Activated naive CD8-positive, alpha-beta T cell treated with anti-CD3 and anti-CD28 coated beads, Interleukin-2, amount 50 U/mL, for 24 hours (primary cell): Measurements from ENCODE around the gene MTHFD1L.
"Not testable (repeated sequence)": the region's sequence is repeated elsewhere in the genome, so short reads cannot be mapped to it uniquely, and the experiment has no call there.

Source experiments
- ATAC-seq: fragments of 150-1000 bp; cut with Tn5 transposase; one replicate; pipeline ENCODE4 v1.10.0; 2021
- DNase-seq: peaks from one replicate; pipeline ENCODE4 v3.0.0; 2021
- H3K27ac Mint-ChIP-seq: one replicate; pipeline ENCODE4 v1.8.0; 2021; ENCODE audit warnings: mild to moderate bottlenecking, mixed read lengths
- H3K27me3 Mint-ChIP-seq: one replicate; pipeline ENCODE4 v1.8.0; 2021; ENCODE audit warnings: mixed read lengths
- H3K36me3 Mint-ChIP-seq: one replicate; pipeline ENCODE4 v1.8.0; 2021; ENCODE audit warnings: low read depth, mixed read lengths
- H3K4me1 Mint-ChIP-seq: one replicate; pipeline ENCODE4 v1.8.0; 2021; ENCODE audit warnings: mixed read lengths
- H3K4me3 Mint-ChIP-seq: one replicate; pipeline ENCODE4 v1.8.0; 2021; ENCODE audit warnings: mild to moderate bottlenecking, moderate library complexity, mixed read lengths
- H3K9me3 Mint-ChIP-seq: one replicate; pipeline ENCODE4 v1.8.0; 2021; ENCODE audit warnings: mixed read lengths

The MTHFD1L gene

DNA sequence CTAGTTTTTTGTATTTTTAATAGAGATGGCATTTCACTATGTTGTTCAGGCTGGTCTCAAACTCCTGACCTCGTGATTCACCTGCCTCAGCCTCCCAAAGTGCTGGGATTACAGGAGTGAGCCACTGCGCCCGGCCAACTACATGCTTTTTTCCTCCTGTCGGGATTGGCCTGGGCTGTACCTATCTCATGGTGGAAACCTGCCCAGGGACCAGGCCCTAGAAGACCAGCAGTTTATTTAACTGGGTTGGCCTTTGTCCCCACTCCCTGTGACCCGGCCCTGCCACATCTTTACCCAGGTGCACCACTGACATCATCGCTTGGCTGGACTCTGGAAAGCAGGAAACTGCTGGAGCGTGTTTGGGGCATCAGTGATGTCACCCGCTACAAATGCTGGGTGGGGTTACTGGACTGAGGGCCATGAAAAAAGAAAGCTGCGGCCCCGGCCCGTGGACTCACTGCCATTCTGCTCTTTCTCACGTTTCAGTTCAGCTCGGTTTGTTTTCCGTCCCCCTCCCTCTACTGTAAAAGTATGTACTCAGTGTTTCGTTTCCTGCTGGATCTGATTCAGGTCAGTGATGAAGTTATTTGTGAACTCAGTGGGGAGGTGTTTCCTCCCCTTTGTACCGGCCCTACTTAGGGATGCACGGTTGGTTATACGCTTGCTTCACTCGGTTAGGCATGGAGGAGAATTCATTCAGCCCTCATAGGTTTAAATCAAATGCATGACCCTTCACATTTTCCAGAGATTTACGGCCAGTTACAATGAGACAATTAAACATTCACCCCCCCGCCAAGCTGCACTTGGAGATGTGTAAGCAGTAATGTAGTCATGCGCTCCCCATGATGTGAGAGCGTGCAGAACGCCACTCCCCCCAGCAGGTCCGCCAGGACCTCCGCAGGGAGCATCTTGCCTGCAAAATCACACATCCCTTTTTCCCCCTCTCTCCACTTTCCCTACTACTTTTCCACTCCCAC, 179.3 kb downstream of the MTHFD1L start:
- H3K36me3 Mint-ChIP-seq = peaks cover 63% of the 10 kb centered on the region
- H3K27me3 Mint-ChIP-seq = no peaks in the 10 kb centered on the region
- H3K9me3 Mint-ChIP-seq = peaks cover 6% of the 10 kb centered on the region
- no peak for ATAC-seq
- no peaks in the 10 kb centered on the region for H3K4me1 Mint-ChIP-seq
- H3K27ac Mint-ChIP-seq = no peak overlapping the region
- no peak overlapping the region for H3K4me3 Mint-ChIP-seq
- DNase-seq = no peak

DNA sequence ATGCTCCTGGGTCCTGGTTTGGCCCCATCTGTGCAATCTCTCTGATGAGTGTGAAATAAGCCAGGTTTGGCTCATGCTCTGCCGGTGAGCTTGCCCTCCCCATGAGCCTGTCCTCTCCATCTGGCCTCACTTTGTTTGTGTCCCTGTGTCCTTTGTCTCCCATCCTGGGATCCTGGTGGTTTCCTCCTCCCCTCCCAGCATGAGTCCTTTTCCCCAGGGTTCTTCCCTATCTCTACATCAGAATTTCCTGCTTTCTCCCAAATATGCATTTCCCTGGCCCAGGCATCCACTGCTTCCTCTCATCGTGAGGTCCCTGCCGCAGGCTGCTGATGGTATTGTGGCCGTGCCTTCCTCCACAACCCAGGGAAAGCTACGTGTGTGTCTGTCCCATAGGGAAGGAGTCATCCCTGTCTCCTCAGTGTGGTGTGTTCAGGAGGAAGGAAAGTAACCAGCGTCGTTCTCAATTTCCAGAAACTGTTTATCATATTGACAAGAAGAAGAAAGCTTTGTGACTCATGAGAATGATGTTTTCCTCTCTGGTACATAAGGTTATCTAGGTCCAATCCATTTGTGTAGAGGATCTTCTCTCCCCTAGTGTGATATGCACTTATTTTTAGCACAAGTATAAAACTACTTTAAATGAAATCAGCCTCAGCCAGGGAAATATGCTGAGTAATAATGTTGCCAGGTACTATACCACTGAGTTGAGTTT, 180.2 kb downstream of the MTHFD1L start:
- not testable (repeated sequence) for H3K9me3 Mint-ChIP-seq, H3K27me3 Mint-ChIP-seq
- peaks cover 69% of the 10 kb centered on the region for H3K36me3 Mint-ChIP-seq

DNA sequence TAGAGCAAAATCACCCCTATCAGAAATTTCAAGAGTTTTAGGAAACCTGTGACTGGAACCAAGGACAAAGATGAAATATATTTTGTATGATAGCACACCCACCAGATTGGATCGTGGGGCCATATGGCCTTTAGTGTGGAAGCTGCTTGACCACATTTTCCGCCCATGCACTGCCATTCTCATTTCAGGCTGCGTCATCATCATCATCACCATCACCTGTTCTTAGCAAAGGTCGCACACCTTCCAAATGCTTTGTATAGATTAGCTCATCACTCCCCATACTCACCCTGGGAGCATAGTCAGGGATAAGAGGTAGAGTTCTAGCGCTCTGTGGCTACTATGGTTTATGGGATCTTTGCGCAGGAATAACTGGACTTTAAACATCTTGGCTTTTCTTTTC, 185.7 kb downstream of the MTHFD1L start:
- Mint-ChIP-seq H3K9me3 (peaks cover 6% of the 10 kb centered on the region), H3K4me1 (peaks cover 13% of the 10 kb centered on the region), H3K27ac (peak overlapping the region; percentile 68), H3K4me3 (no peak overlapping the region), H3K27me3 (no peaks in the 10 kb centered on the region), H3K36me3 (peaks cover 52% of the 10 kb centered on the region)
- ATAC-seq (peak; percentile 84), DNase-seq (peak; percentile 29)

More for the DNA sequence above, 180.2 kb downstream of the MTHFD1L start:
- DNase-seq, H3K4me1 Mint-ChIP-seq, H3K27ac Mint-ChIP-seq, ATAC-seq, H3K4me3 Mint-ChIP-seq: not testable (repeated sequence)

DNA sequence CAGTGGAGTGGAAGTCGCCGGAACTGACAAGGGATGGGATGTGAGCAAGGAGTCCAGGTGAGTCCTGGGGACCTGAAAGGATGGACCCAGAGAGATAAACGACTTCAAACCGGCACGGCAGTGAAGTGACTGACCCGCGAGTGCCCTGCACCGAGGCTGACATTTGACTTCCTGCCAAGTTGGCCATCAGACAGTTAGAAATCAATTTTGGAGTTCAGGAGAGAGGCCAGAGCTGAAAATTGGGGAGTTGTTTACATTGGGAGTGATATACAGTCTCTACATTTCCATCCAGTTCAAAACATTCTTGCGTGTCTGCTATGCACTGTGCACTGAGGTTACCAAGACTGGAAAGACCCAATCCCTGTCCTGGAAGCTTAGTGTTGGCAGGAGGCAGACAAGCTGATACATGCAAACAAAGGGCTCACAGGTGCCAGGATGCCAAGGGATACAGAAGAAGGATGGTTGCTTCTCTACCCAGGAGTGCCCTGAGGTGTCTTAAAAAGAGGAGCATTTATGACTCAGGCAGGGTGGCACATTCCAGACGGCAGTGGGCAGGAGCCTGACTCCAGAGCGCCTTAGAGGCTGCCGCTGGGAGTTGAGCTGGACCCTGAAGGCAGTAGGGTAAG, 186.6 kb downstream of the MTHFD1L start:
- peaks cover 6% of the 10 kb centered on the region for H3K9me3 Mint-ChIP-seq
- no peak overlapping the region for H3K27ac Mint-ChIP-seq
- DNase-seq (no peak), ATAC-seq (no peak)
- peaks cover 13% of the 10 kb centered on the region for H3K4me1 Mint-ChIP-seq
- peaks cover 47% of the 10 kb centered on the region for H3K36me3 Mint-ChIP-seq
- no peak overlapping the region for H3K4me3 Mint-ChIP-seq
- no peaks in the 10 kb centered on the region for H3K27me3 Mint-ChIP-seq

DNA sequence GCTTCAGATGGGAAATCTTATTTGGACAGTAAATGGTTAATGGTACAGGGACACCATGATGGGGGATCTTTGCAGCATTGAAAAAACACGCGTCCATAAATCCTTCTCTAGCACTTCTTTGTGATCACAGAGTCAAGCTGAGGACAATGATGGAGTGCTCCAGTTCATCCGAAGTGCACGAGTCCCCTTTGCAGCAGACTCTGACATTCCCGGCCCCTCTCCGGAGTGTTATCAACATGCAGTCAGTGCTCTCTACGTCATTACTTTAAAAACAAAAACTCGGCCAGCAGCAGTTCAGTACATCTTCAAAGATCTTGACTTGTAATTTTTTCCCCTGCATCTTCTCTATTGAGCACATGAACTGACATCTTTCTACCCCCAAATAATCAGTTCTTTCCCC, 188.8 kb downstream of the MTHFD1L start:
- no peak for ATAC-seq
- Mint-ChIP-seq H3K36me3 (peaks cover 35% of the 10 kb centered on the region), H3K4me3 (no peak overlapping the region), H3K27ac (no peak overlapping the region), H3K9me3 (no peaks in the 10 kb centered on the region), H3K27me3 (no peaks in the 10 kb centered on the region), H3K4me1 (peaks cover 13% of the 10 kb centered on the region)
- DNase-seq = no peak

DNA sequence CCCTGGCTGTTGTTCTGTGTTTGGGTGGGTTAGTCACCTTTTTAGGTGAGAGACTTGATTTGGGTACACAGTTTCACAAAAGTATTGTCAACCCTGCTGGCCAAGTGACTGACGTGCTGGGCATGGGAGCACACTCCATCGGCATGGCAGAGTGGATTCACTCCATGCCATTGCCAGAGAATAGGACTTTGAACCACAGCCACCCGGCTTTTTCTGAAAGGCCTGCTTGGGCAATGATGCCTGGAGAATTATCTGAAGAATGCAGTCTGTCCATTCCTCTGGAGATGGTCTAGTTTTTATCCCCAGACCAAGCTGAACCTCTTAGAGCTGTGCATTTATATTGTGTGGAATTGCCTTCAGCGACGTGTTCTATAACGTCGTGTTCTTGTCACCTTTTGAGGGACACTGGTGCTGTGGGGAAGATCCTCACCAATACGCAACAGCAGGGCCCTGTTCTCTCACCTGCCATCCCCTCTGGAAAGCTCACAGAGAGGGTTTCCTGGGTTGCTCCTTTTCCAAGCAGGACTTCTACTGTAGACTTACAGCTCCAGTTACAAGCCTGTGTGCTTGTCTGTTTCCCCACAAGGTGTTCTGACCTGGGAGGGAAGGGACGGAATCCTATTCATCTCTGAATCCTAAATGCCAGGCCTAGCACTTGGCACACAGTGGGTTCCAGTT, 190.9 kb downstream of the MTHFD1L start:
- ATAC-seq = no peak
- Mint-ChIP-seq H3K27me3 (no peaks in the 10 kb centered on the region), H3K4me1 (peaks cover 2% of the 10 kb centered on the region), H3K4me3 (no peak overlapping the region), H3K36me3 (peaks cover 29% of the 10 kb centered on the region), H3K9me3 (no peaks in the 10 kb centered on the region), H3K27ac (no peak overlapping the region)
- no peak for DNase-seq

DNA sequence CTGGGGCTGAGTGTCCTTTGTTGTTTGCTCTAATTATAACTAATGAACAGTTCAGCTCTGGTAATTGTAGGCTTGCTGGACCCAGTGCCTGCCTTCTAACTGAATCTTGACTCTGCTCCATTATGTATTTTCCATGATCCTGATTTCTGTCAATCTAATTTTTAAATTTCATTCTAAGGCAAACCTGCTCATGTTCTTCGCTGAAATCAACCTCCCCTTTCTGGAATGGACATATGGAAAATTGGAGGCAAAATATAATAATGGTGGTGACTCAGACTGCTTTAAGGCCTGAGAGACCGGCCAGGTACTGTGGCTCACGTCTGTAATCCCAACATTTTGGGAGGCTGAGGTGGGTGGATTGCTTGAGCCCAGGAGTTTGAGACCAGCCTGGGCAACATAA, 191.6 kb downstream of the MTHFD1L start:
- Mint-ChIP-seq H3K27ac (no peak overlapping the region), H3K4me1 (no peaks in the 10 kb centered on the region), H3K4me3 (no peak overlapping the region), H3K36me3 (peaks cover 22% of the 10 kb centered on the region), H3K27me3 (no peaks in the 10 kb centered on the region), H3K9me3 (no peaks in the 10 kb centered on the region)
- ATAC-seq (no peak), DNase-seq (no peak)

DNA sequence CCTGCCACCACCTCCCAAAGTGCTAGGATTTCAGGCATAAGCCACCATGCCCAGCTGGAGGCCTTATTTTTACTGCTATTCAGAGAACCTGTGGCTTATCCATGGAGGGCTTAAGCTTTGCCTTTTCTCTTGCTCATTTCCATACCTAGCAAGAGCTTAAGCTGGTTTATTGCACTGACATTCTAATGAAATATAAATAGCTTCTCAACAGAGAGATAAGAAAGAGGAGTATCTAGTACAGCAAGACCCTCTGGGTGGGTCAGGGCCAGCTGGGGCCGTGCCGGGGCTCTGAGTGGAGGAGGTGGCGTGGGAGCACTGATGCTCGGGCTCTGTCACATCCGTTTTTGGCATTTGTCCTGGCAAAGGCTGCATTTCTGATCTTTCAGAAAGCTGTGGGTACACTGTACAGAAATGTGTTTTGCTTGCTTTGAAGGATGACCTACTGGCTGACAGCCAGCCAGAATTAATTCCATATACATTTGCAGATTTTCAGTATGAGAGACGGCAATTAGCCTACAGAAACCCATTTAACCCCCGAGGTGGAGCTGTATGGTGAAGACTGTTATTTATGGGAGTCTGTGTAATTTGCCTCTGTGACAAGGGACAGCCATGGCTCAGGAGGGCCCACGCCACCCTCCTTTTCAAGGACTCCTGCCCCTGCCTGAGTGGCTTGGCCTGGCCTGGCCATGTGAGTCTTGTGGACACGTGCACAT, 192.7 kb downstream of the MTHFD1L start:
- no peak for DNase-seq
- no peaks in the 10 kb centered on the region for H3K27me3 Mint-ChIP-seq

DNA sequence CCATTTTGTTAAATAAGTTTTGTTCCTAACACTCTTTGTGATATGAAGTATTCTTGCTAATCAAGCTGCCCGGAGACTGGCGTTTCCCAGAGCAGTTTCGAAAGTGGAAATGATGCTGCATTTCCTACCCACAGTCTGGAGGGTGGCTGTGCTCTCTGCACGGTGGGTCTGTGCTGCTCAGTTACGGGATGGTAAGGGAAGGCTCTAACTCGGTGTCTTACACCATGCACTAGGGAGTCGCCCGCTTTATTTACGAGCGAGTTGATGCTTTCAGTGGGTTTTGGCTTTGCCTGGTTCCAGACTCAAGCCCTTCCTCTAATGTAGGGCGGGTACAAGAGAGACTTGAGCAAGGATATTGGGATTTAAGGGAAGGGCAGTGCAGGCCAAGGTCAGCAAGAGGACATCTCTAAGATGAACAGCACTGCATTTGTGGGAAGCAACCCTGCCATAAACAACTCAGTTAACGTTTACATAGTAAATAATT, 194.2 kb downstream of the MTHFD1L start:
- H3K36me3 Mint-ChIP-seq = peaks cover 19% of the 10 kb centered on the region
- H3K27ac Mint-ChIP-seq = no peak overlapping the region
- no peaks in the 10 kb centered on the region for H3K9me3 Mint-ChIP-seq
- H3K27me3 Mint-ChIP-seq = no peaks in the 10 kb centered on the region
- DNase-seq (no peak), ATAC-seq (no peak)
- H3K4me3 Mint-ChIP-seq = no peak overlapping the region
- no peaks in the 10 kb centered on the region for H3K4me1 Mint-ChIP-seq

More for the DNA sequence above, 192.7 kb downstream of the MTHFD1L start:
- H3K36me3 Mint-ChIP-seq = peaks cover 23% of the 10 kb centered on the region
- H3K4me3 Mint-ChIP-seq = no peak overlapping the region
- no peak overlapping the region for H3K27ac Mint-ChIP-seq
- no peak for ATAC-seq
- no peaks in the 10 kb centered on the region for H3K9me3 Mint-ChIP-seq
- no peaks in the 10 kb centered on the region for H3K4me1 Mint-ChIP-seq

DNA sequence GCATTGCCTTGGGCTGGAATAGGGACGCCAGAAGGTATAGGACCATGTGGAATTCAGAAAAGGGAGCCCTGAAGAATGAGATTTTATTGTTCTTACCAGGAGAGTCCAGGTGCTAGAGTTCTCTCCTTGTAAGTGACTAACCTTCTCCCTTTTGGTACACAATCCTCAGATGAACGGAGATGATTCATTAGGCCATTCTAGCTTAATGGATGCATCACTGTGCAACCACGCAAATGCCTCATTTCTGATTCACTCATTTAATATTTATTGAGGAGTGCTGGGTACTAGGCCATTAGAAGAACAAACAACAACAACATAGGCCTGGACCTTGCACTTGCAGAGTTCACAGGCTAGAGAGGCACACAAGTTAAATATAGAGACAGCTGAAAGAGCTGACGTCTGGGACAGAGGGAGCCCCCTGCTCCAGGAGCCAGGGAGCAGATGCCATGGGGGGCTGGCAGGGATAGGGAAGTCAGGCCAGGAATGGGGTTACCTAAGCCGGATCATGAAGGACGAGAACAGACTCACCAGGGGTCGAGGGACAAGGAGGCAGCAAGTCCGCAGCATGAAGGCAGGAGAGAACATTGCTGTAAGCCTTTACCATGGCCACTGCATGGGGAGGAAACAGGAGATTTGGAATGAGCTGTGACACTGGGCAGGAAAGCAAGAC, 194.7 kb downstream of the MTHFD1L start:
- H3K4me3 Mint-ChIP-seq = no peak overlapping the region
- H3K27me3 Mint-ChIP-seq = no peaks in the 10 kb centered on the region
- no peak for DNase-seq
- no peaks in the 10 kb centered on the region for H3K4me1 Mint-ChIP-seq
- no peak overlapping the region for H3K27ac Mint-ChIP-seq
- no peak for ATAC-seq
- H3K36me3 Mint-ChIP-seq = peaks cover 18% of the 10 kb centered on the region
- H3K9me3 Mint-ChIP-seq = no peaks in the 10 kb centered on the region

DNA sequence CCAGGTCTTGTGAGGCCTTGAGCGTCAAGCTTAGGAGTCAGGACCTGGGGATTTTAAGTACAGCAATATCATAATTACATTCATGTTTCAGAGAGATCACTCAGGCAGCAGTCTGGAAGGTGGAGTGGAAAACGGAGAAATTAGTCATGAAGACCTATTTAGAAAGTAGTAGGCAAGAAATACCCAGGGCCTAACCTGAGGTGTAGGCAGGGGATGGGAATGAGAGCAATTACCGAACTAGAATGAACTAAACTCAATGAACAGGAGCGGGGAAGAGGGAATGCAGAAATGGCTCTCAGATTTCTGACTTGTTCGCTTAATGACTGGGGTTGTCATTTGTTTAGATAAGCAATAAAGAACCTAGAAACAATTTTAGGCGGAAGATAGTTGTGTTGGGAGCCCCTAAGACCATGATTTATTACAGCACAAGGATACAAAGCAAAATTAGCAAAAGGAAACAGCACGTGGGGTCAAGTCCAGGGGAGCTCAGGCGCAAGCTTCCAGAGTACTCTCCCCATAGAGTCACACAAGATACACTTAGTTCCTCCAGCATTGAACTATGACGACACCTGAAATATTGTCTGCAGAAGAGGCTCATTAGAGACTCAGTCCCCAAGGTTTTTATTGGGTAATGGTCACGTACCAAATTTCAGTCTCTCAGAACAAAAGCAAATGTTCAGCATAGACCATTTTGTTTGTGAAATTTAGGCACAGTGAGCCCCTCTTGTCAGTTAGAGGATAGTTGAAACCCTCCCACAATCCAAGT, 195.4 kb downstream of the MTHFD1L start:
- Mint-ChIP-seq H3K9me3 (no peaks in the 10 kb centered on the region), H3K4me1 (no peaks in the 10 kb centered on the region), H3K36me3 (peaks cover 24% of the 10 kb centered on the region), H3K27me3 (no peaks in the 10 kb centered on the region), H3K27ac (no peak overlapping the region), H3K4me3 (no peak overlapping the region)
- ATAC-seq (no peak), DNase-seq (no peak)

DNA sequence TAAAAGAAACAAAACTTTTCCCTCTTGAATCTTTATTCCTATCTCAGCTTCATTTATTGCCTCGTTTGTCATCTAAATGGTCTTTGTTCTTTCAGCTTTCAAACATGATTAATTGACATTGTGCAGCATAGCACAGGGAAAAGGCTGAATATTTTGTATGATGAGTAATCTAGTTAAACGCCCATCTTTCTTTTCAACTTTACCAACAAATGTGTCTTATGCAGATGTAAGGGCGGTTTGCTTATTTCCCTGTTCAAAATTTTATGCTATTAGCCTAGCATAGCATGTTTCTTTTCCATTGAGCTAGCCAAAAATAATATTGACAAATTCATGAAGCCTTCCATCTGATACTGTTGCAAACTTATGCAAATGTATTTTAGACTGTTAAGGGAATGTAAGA, 197.8 kb downstream of the MTHFD1L start:
- Mint-ChIP-seq H3K27ac (no peak overlapping the region), H3K36me3 (peaks cover 22% of the 10 kb centered on the region), H3K9me3 (no peaks in the 10 kb centered on the region), H3K27me3 (no peaks in the 10 kb centered on the region), H3K4me3 (no peak overlapping the region), H3K4me1 (no peaks in the 10 kb centered on the region)
- ATAC-seq = no peak
- no peak for DNase-seq
